HEK293 (cell line): ENCODE data around the gene OR2B3.

ENCODE experiments used
- WT1 ChIP-seq: fragments of 450-650 bp; formaldehyde crosslinking; IDR thresholded peaks from 2 replicates; pipeline ENCODE4 v1.5.1; 2016; ENCODE audit warnings: missing biosample characterization, missing genetic modification characterization
- ZNF114 ChIP-seq: fragments of 450-650 bp; formaldehyde crosslinking; IDR thresholded peaks from 2 replicates; pipeline ENCODE4 v1.5.0; 2017; ENCODE audit warnings: missing biosample characterization, missing genetic modification characterization
- ZNF266 ChIP-seq: fragments of 450-650 bp; formaldehyde crosslinking; IDR thresholded peaks from 2 replicates; pipeline ENCODE4 v1.5.1; 2016; ENCODE audit warnings: missing biosample characterization, missing genetic modification characterization, low read depth
- TF ChIP-seq, protein P1 (sequence below): fragments of 450-650 bp; formaldehyde crosslinking; IDR thresholded peaks from 2 replicates; pipeline ENCODE4 v1.5.1; 2016; ENCODE audit warnings: missing biosample characterization, missing genetic modification characterization
- TF ChIP-seq, protein P2 (sequence below): fragments of 450-650 bp; formaldehyde crosslinking; IDR thresholded peaks from 2 replicates; pipeline ENCODE4 v1.5.1; 2016; ENCODE audit warnings: missing biosample characterization, missing genetic modification characterization
- TF ChIP-seq, protein P3 (sequence below): fragments of 450-650 bp; IDR thresholded peaks from 2 replicates; pipeline ENCODE4 v1.5.1; 2018; ENCODE audit warnings: missing biosample characterization, missing genetic modification characterization

DNA sequence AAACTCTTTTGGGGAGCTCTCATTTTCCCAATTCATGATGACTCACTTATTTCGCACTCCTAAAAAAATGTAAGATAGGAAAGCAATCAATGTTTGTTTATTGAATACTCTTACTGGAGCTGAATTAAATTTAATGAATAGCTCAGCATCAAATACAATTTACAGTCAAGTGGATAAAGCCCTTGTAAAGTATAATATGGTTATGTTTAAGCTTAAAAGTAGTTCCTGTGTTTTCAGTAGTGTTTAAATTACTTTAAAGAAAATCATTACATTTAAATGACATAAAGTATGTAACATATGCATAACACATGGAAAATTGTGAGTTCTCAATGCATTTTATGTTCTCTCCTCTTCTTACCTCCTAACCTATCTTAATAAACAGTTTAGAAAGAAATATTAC is at the start of gene OR2B3:
- TF ChIP-seq, protein P1, sequence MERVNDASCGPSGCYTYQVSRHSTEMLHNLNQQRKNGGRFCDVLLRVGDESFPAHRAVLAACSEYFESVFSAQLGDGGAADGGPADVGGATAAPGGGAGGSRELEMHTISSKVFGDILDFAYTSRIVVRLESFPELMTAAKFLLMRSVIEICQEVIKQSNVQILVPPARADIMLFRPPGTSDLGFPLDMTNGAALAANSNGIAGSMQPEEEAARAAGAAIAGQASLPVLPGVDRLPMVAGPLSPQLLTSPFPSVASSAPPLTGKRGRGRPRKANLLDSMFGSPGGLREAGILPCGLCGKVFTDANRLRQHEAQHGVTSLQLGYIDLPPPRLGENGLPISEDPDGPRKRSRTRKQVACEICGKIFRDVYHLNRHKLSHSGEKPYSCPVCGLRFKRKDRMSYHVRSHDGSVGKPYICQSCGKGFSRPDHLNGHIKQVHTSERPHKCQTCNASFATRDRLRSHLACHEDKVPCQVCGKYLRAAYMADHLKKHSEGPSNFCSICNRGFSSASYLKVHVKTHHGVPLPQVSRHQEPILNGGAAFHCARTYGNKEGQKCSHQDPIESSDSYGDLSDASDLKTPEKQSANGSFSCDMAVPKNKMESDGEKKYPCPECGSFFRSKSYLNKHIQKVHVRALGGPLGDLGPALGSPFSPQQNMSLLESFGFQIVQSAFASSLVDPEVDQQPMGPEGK (tag by site-specific recombination): no peak
- TF ChIP-seq, protein P2, sequence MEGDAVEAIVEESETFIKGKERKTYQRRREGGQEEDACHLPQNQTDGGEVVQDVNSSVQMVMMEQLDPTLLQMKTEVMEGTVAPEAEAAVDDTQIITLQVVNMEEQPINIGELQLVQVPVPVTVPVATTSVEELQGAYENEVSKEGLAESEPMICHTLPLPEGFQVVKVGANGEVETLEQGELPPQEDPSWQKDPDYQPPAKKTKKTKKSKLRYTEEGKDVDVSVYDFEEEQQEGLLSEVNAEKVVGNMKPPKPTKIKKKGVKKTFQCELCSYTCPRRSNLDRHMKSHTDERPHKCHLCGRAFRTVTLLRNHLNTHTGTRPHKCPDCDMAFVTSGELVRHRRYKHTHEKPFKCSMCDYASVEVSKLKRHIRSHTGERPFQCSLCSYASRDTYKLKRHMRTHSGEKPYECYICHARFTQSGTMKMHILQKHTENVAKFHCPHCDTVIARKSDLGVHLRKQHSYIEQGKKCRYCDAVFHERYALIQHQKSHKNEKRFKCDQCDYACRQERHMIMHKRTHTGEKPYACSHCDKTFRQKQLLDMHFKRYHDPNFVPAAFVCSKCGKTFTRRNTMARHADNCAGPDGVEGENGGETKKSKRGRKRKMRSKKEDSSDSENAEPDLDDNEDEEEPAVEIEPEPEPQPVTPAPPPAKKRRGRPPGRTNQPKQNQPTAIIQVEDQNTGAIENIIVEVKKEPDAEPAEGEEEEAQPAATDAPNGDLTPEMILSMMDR (tag by site-specific recombination): no peak
- TF ChIP-seq, protein P3, sequence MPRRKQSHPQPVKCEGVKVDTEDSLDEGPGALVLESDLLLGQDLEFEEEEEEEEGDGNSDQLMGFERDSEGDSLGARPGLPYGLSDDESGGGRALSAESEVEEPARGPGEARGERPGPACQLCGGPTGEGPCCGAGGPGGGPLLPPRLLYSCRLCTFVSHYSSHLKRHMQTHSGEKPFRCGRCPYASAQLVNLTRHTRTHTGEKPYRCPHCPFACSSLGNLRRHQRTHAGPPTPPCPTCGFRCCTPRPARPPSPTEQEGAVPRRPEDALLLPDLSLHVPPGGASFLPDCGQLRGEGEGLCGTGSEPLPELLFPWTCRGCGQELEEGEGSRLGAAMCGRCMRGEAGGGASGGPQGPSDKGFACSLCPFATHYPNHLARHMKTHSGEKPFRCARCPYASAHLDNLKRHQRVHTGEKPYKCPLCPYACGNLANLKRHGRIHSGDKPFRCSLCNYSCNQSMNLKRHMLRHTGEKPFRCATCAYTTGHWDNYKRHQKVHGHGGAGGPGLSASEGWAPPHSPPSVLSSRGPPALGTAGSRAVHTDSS (tag by site-specific recombination): no peak
- TF ChIP-seq ZNF266 (no peak), ZNF114 (tag by site-specific recombination) (no peak), WT1 (tag by site-specific recombination) (no peak)
